Stimulated activated CD4-positive, alpha-beta T cell treated with anti-CD3 and anti-CD28 coated beads, Interleukin-2, amount 100 ng/mL, for 24 hours (primary cell): ENCODE data around the gene MUC2.

ENCODE experiments used
- DNase-seq, 2 donors: peaks; one replicate each; pipeline ENCODE4 v3.0.0-alpha.2; 2020

The MUC2 gene

GRCh38 chr11:1088927-1089737 lies 14.5 kb downstream of the MUC2 start:
- no peak for DNase-seq

- no peak for DNase-seq
Measured at GRCh38 chr11:1089738-1090599, 15.3 kb downstream of the MUC2 start.

- DNase-seq = no peak
Measured at GRCh38 chr11:1090600-1091331, 16.1 kb downstream of the MUC2 start.

GRCh38 chr11:1091332-1092083 lies 16.8 kb downstream of the MUC2 start:
- no peak for DNase-seq

GRCh38 chr11:1092145-1092670 lies 17.5 kb downstream of the MUC2 start:
- no peak for DNase-seq

- DNase-seq = no peak
Measured at GRCh38 chr11:1092919-1093318, 18.2 kb downstream of the MUC2 start.

GRCh38 chr11:1099519-1100355 lies 25.1 kb downstream of the MUC2 start:
- no peak for DNase-seq

GRCh38 chr11:1100417-1101245 lies 26.0 kb downstream of the MUC2 start:
- no peak for DNase-seq

GRCh38 chr11:1101318-1102089 lies 26.8 kb downstream of the MUC2 start:
- DNase-seq = no peak

- no peak for DNase-seq
Measured at GRCh38 chr11:1102221-1102971, 27.7 kb downstream of the MUC2 start.

GRCh38 chr11:1102996-1103395 lies 28.3 kb downstream of the MUC2 start:
- no peak for DNase-seq

GRCh38 chr11:1103401-1104360 lies 29.0 kb downstream of the MUC2 start:
- DNase-seq = no peak

GRCh38 chr11:1104411-1105182 lies 29.9 kb downstream of the MUC2 start:
- DNase-seq = no peak

GRCh38 chr11:1105183-1105565 lies 30.5 kb downstream of the MUC2 start:
- DNase-seq = no peak

- no peak for DNase-seq
Measured at GRCh38 chr11:1106387-1106786, 31.7 kb downstream of the MUC2 start.

GRCh38 chr11:1107316-1108245 lies 32.9 kb downstream of the MUC2 start:
- no peak for DNase-seq
